Gastrocnemius medialis (tissue), 4 donors: ENCODE measurements around the gene SEC62. TPM values are rescaled to one million over a fixed set of nuclear protein-coding genes. Genes with fewer than 3 reads are reported as not detected.

ENCODE experiments used
- ATAC-seq, 2 donors: fragments of 150-250 bp; one replicate each; pipeline ENCODE4 v1.9.1; 2016
- DNase-seq, 2 donors: peaks; one replicate each; pipeline ENCODE4 v3.0.0-alpha.2; 2019
- H3K27ac ChIP-seq, 4 donors: fragments of 200-600 bp; sonication (generic); 1 replicate in 1 of 4; 2 replicates in 3 of 4; pipeline ENCODE4 v1.5.1; 2016 to 2018; ENCODE audit warnings: mild to moderate bottlenecking in 2 of 4, moderate library complexity in 1 of 4
- H3K27me3 ChIP-seq, 3 donors: fragments of 200-600 bp; sonication (generic) in 2 of 3; 1 replicate in 1 of 3; 2 replicates in 2 of 3; pipeline versions ENCODE4 v1.5.1 to v1.6.0; 2016 to 2019; ENCODE audit warnings: mild to moderate bottlenecking in 1 of 3, moderate library complexity in 1 of 3
- H3K36me3 ChIP-seq, 2 donors: fragments of 200-600 bp; sonication (generic) in 1 of 2; one replicate each; pipeline ENCODE4 v1.5.1; 2017 to 2018
- H3K4me1 ChIP-seq, 2 donors: fragments of 200-600 bp; sonication (generic) in 1 of 2; one replicate each; pipeline ENCODE4 v1.5.1; 2016 to 2017; ENCODE audit warnings: mild to moderate bottlenecking in 2 of 2
- H3K4me3 ChIP-seq, 4 donors: fragments of 200-600 bp; sonication (generic) in 3 of 4; 1 replicate in 1 of 4; 2 replicates in 3 of 4; pipeline ENCODE4 v1.5.1; 2016 to 2019; ENCODE audit warnings: mild to moderate bottlenecking in 2 of 4
- H3K9me3 ChIP-seq, 3 donors: fragments of 200-600 bp; sonication (generic) in 2 of 3; 1 replicate in 1 of 3; 2 replicates in 2 of 3; pipeline ENCODE4 v1.5.1; 2016 to 2019
- POLR2A ChIP-seq, 2 donors: fragments of 450-650 bp; IDR thresholded peaks; one replicate each; pipeline ENCODE4 v1.6.1; 2017; ENCODE audit warnings: antibody characterized with exemption in 2 of 2, mild to moderate bottlenecking in 2 of 2, moderate library complexity in 2 of 2
- in situ Hi-C, 4 donors: fragments of 200-750 bp; cut with MboI; loops; one replicate each; pipeline versions ENCODE4 v1.15.0 to v1.8.0; 2017; ENCODE audit warnings: low sequenced_read_pairs in 4 of 4
- intact Hi-C: fragments of 100-400 bp; cut with DNase I; formaldehyde crosslinking; loops from one replicate; pipeline ENCODE4 v1.15.1; 2023; ENCODE audit warnings: low total_unique reads
- total RNA-seq, 4 donors: library from RNA; depleted of rRNA; stranded (reverse); fragments of >200 nt; gene quantifications; one replicate each; pipeline versions ENCODE4 v1.1.0 to v1.2.3, GENCODE V29; 2016
- TF ChIP-seq, protein P1 (sequence below), 5 experiments: fragments of 450-650 bp in 3 of 5; fragments of 200-600 bp in 2 of 5; sonication (generic) in 2 of 5; IDR thresholded peaks in 4 of 5; conservative IDR thresholded peaks in 1 of 5; 1 replicate in 4 of 5; 2 replicates in 1 of 5; pipeline ENCODE4 v1.5.1; 2016 to 2019; ENCODE audit warnings: antibody characterized with exemption in 5 of 5, mild to moderate bottlenecking in 3 of 5, moderate library complexity in 3 of 5

SEC62 gene
- total RNA-seq, 4 donors from 2014 or later, result 22.6 to 42.8 (median 30.4) TPM

DNA sequence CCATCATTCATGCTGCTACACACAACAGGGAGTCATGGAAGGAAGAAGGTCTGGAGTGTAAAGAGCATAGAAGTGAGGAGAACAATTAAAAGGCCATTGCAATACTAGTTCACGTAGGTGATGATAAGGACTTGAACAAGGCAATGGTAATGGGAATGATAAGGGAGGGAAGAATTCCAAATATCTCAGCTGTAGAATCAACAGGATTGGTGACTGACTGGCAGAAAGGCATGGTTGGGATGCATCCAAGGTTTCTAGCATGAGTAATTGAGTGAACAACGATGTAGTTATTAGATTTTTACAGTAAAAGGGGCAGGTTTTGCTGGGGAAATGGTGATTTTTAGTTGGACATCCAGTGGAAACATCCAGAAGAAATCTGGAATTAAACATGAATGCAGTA, 2.4 kb upstream of the SEC62 start:
- Histone ChIP-seq H3K27me3 (no peaks in the 10 kb centered on the region), H3K4me1 (peaks cover 18 to 22% of the 10 kb centered on the region in 2 donors), H3K4me3 (no peak overlapping the region), H3K36me3 (no peaks in the 10 kb centered on the region), H3K27ac (no peak overlapping the region), H3K9me3 (no peaks in the 10 kb centered on the region)
- DNase-seq (no peak), ATAC-seq (no peak)
- TF ChIP-seq, protein P1, sequence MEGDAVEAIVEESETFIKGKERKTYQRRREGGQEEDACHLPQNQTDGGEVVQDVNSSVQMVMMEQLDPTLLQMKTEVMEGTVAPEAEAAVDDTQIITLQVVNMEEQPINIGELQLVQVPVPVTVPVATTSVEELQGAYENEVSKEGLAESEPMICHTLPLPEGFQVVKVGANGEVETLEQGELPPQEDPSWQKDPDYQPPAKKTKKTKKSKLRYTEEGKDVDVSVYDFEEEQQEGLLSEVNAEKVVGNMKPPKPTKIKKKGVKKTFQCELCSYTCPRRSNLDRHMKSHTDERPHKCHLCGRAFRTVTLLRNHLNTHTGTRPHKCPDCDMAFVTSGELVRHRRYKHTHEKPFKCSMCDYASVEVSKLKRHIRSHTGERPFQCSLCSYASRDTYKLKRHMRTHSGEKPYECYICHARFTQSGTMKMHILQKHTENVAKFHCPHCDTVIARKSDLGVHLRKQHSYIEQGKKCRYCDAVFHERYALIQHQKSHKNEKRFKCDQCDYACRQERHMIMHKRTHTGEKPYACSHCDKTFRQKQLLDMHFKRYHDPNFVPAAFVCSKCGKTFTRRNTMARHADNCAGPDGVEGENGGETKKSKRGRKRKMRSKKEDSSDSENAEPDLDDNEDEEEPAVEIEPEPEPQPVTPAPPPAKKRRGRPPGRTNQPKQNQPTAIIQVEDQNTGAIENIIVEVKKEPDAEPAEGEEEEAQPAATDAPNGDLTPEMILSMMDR (IDR thresholded peaks at IDR 0.05 in 4 of 5, conservative IDR thresholded peaks at IDR 0.05 in 1 of 5), result no peak
- no peak for TF ChIP-seq POLR2A (IDR thresholded peaks at IDR 0.05)
- in situ Hi-C loops, result loop anchor here in 1 of 4 donors (10.0 kb wide), 1 partner anchor 189 kb away; the partner anchor contains the start of gene MYNN
- intact Hi-C loops, result no loop called here

- H3K27ac ChIP-seq, result peak overlapping the region; percentile 94 to 97 (median 96)
- ATAC-seq, result no peak
- peaks cover 25 to 34% of the 10 kb centered on the region in 2 donors for H3K4me1 ChIP-seq
- H3K9me3 ChIP-seq, result no peaks in the 10 kb centered on the region
- peak overlapping the region; percentile 72 to 97 (median 88) for H3K4me3 ChIP-seq
- DNase-seq, result no peak
- TF ChIP-seq, protein P1 (IDR thresholded peaks at IDR 0.05 in 4 of 5, conservative IDR thresholded peaks at IDR 0.05 in 1 of 5), result no peak
- TF ChIP-seq POLR2A (IDR thresholded peaks at IDR 0.05), result no peak
- H3K27me3 ChIP-seq, result no peaks in the 10 kb centered on the region
- intact Hi-C loops (loop anchor here (2.0 to 5.0 kb wide), 2 partner anchors 193 to 215 kb away; partner anchors contain the start of genes MYNN and PHC3), in situ Hi-C loops (loop anchor here in 1 of 4 donors (10.0 kb wide), 1 partner anchor 191 kb away; the partner anchor contains the start of gene MYNN)
- H3K36me3 ChIP-seq, result no peaks in the 10 kb centered on the region
Measured at GRCh38 chr3:169965562-169966427, 812 bp upstream of the SEC62 start.

DNA sequence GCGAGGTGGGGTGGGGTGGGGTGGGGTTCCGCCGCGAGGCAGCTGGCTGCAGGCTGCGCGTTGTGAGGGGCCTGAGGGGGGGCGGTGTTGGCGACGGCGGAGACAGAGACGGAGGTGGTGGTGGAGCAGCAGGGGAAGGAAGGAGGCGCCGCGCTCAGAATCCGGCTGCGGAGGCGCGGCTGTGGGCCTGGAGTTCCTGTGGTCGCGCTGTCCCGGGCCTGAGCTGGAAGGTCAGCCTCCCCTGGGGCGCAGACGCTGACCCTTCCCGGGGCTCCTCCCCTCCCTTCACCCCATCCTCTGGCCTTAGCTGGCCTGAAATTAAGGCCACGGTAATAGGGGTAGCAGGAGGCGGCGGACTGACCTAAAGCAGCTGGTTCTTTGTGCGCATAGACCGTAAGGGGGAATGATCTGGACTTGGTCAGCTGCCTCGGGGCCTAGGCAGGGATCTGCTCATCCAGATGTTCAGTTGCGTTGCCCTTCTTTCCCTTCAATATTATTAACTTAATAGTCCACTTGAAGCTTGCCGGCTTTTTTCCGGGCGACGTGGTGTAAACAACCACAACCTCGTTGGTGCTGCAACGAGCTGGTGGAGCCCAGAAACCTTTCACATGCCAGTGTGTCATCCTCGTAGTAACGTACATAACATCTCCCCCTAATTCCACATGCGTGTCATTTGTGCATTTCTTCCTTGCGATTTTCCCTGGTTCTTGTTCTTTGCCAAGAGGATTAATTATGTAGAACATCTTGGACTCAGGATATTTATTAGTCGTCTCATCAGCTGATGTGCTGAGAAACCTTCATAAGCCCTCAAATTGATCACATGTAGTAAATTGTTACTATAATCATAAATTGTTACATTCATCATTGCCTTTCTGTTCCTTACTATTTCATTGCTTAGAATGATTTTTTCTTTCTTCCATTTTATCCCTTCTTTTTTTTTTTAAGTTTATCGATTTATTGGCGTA, 626 bp downstream of the SEC62 start:
- Histone ChIP-seq H3K9me3 (no peaks in the 10 kb centered on the region), H3K36me3 (no peaks in the 10 kb centered on the region), H3K4me3 (peak overlapping the region; percentile 72 to 97 (median 88)), H3K4me1 (peaks cover 32 to 47% of the 10 kb centered on the region in 2 donors), H3K27me3 (no peaks in the 10 kb centered on the region), H3K27ac (peak overlapping the region; percentile 94 to 97 (median 96))
- TF ChIP-seq, protein P1 (IDR thresholded peaks at IDR 0.05 in 4 of 5, conservative IDR thresholded peaks at IDR 0.05 in 1 of 5), result no peak
- no peak for TF ChIP-seq POLR2A (IDR thresholded peaks at IDR 0.05)
- intact Hi-C loops (loop anchor here (2.0 to 5.0 kb wide), 2 partner anchors 195 to 214 kb away; partner anchors contain the start of genes MYNN and PHC3), in situ Hi-C loops (loop anchor here in 1 of 4 donors (10.0 kb wide), 1 partner anchor 192 kb away; the partner anchor contains the start of gene MYNN)
- ATAC-seq, result peak; percentile 74 to 79
- DNase-seq, result peak; percentile 18 to 25

DNA sequence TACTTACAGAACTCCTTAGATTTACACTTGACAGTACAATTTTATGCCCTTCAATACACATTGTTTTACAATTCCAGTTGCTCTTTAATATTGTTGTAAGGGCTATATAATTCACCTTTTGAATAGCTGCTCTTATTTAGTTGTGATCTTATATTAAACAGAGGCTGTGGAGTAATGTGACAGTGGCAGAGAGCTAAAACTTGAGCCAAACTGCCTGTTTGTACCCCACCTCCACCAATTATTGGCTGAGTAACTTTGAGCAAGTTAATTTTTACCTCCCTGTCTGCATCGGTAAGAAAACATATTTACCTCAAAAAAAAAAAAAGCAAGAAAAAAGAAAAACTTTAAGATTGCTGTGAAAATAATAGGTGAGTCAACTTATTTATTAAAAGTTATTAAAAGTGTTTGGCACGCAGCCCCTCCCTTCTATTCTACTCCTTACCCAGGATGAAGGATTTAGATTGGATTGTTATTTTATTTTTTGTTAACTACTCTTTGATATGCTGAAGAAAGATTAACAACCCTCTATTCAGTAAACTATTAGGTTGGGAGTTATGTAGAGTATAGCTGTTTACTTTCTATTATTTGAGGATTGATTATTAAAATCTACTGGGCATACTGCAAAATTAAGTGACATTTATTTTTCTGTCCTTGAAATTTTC, 1.7 kb downstream of the SEC62 start:
- no peak for TF ChIP-seq POLR2A (IDR thresholded peaks at IDR 0.05)
- TF ChIP-seq, protein P1 (IDR thresholded peaks at IDR 0.05 in 4 of 5, conservative IDR thresholded peaks at IDR 0.05 in 1 of 5), result no peak
- no peaks in the 10 kb centered on the region for H3K27me3 ChIP-seq
- no peak for ATAC-seq
- no peaks in the 10 kb centered on the region for H3K36me3 ChIP-seq
- peak overlapping the region; percentile 72 to 97 (median 88) for H3K4me3 ChIP-seq
- in situ Hi-C loops, result loop anchor here in 1 of 4 donors (10.0 kb wide), 1 partner anchor 194 kb away; the partner anchor contains the start of gene MYNN
- H3K9me3 ChIP-seq, result no peaks in the 10 kb centered on the region
- H3K27ac ChIP-seq, result peak overlapping the region; percentile 94 to 97 (median 96)
- peaks cover 32 to 48% of the 10 kb centered on the region in 2 donors for H3K4me1 ChIP-seq
- intact Hi-C loops, result loop anchor here (5.0 kb wide), 1 partner anchor 196 kb away; the partner anchor contains the start of gene MYNN
- no peak for DNase-seq
